Measurements from ENCODE around the gene SLF2. TPM values are rescaled to one million over a fixed set of nuclear protein-coding genes. Genes with fewer than 3 reads are reported as not detected.

Gene SLF2
- total RNA-seq, 2 experiments from 2014 or later: 52.1 to 58.2 TPM

- no peak overlapping the region for H3K4me2 ChIP-seq (ENCODE audit: low read length)
- no peaks in the 10 kb centered on the region for H3K9me3 ChIP-seq (ENCODE audit: low read length)
- TF ChIP-seq, protein P1, sequence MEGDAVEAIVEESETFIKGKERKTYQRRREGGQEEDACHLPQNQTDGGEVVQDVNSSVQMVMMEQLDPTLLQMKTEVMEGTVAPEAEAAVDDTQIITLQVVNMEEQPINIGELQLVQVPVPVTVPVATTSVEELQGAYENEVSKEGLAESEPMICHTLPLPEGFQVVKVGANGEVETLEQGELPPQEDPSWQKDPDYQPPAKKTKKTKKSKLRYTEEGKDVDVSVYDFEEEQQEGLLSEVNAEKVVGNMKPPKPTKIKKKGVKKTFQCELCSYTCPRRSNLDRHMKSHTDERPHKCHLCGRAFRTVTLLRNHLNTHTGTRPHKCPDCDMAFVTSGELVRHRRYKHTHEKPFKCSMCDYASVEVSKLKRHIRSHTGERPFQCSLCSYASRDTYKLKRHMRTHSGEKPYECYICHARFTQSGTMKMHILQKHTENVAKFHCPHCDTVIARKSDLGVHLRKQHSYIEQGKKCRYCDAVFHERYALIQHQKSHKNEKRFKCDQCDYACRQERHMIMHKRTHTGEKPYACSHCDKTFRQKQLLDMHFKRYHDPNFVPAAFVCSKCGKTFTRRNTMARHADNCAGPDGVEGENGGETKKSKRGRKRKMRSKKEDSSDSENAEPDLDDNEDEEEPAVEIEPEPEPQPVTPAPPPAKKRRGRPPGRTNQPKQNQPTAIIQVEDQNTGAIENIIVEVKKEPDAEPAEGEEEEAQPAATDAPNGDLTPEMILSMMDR (conservative IDR thresholded peaks at IDR 0.05; ENCODE audit: low read length): no peak
- no peak for TF ChIP-seq EZH2phosphoT487 (IDR thresholded peaks at IDR 0.05; ENCODE audit: borderline replicate concordance, low read depth, low read length)
- intact Hi-C loops (cut with micrococcal nuclease; ENCODE audit: unreplicated experiment): no loop called here
- H3K4me3 ChIP-seq (ENCODE audit: low read depth, low read length, poor library complexity, severe bottlenecking): no peak overlapping the region
- CTCF ChIA-PET (ENCODE audit: unreplicated experiment): no interaction called here
- no peaks in the 10 kb centered on the region for H3K9me2 ChIP-seq (ENCODE audit: insufficient read depth, low read length)
- H3K27ac ChIP-seq (ENCODE audit: low read depth, low read length, poor library complexity, severe bottlenecking): no peak overlapping the region
- no TSS peak for BruUV-seq (replicated peaks)
- H3K36me3 ChIP-seq (ENCODE audit: insufficient read depth, low read length): peaks cover 50% of the 10 kb centered on the region
- H3K4me1 ChIP-seq (ENCODE audit: insufficient read depth, low read length, poor library complexity, severe bottlenecking): peaks cover 25% of the 10 kb centered on the region
- POLR2A ChIA-PET: no interaction called here
- H3K79me2 ChIP-seq (ENCODE audit: insufficient read depth, low read depth, low read length): peaks cover 3% of the 10 kb centered on the region; the same call in 1 of the 2 replicates
- no peak for DNase-seq (ENCODE audit: low spot score)
- no peaks in the 10 kb centered on the region for H4K20me1 ChIP-seq (ENCODE audit: insufficient read depth, low read length)
- no peak overlapping the region for H2AFZ ChIP-seq (ENCODE audit: low read length)
Measured at GRCh38 chr10:100995181-100995580, 82.4 kb downstream of the SLF2 start.

DNA sequence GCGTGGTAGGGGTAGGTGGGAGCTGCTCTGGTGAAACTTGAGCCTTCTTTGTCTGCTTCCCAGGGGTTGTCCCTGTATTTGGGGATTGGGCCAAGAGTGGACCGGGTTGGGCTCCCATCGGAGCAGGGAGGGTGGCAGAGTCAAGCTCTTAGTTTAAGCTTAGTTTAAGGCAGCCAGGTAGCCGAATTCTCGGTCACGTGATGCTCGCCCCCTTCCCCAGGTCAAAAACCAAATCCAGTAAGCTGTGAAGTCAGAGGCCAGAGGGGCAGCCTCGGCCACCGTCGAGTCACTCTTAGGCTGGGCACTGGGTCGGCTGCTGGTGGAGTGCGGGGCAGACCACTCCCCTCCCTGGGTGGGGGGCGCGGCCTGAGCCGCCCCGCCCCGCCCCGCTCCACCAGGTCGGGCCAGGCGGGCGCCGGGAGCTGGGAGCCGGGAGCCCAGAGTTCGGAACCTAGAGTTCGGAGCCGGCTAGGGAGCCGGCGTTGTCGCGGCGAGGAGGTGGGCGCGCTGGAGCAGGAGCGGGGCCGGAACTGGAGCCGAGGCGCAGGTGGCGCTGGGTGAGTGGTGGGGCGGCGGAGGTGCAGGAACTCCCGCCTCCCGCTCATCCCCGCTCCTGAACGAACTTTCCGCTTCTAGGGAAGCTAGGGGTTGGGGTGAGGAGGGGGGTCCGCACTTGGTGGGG lies 84.1 kb downstream of the SLF2 start:
- Histone ChIP-seq H2AFZ (ENCODE audit: low read length) (peak overlapping the region; percentile 91), H3K9me3 (ENCODE audit: low read length) (no peaks in the 10 kb centered on the region), H3K4me2 (ENCODE audit: low read length) (peak overlapping the region; percentile 99), H3K9me2 (ENCODE audit: insufficient read depth, low read length) (no peaks in the 10 kb centered on the region), H3K4me1 (ENCODE audit: insufficient read depth, low read length, poor library complexity, severe bottlenecking) (peaks cover 25% of the 10 kb centered on the region), H4K20me1 (ENCODE audit: insufficient read depth, low read length) (no peaks in the 10 kb centered on the region), H3K36me3 (ENCODE audit: insufficient read depth, low read length) (peaks cover 35% of the 10 kb centered on the region; the same call in 1 of the 2 replicates), H3K79me2 (ENCODE audit: insufficient read depth, low read depth, low read length) (no peaks in the 10 kb centered on the region), H3K4me3 (ENCODE audit: low read depth, low read length, poor library complexity, severe bottlenecking) (peak overlapping the region; percentile 90), H3K27ac (ENCODE audit: low read depth, low read length, poor library complexity, severe bottlenecking) (peak overlapping the region; percentile 63)
- CTCF ChIA-PET (ENCODE audit: unreplicated experiment): interaction anchor here (0.6 kb wide), 2 partner anchors 19 to 770 kb away, joined by 3 read pairs; no protein-coding TSS in a partner anchor
- peak; percentile 57 for DNase-seq (ENCODE audit: low spot score)
- intact Hi-C loops (cut with micrococcal nuclease; ENCODE audit: unreplicated experiment): loop anchor here (2.0 kb wide), 1 partner anchor 64 kb away; the partner anchor contains the start of gene KAZALD1
- no TSS peak for BruUV-seq (replicated peaks)
- TF ChIP-seq, protein P1 (conservative IDR thresholded peaks at IDR 0.05; ENCODE audit: low read length): no peak
- no peak for TF ChIP-seq EZH2phosphoT487 (IDR thresholded peaks at IDR 0.05; ENCODE audit: borderline replicate concordance, low read depth, low read length)
- POLR2A ChIA-PET: interaction anchor here (0.7 kb wide), 1 partner anchor 9 kb away, joined by 3 read pairs; no protein-coding TSS in a partner anchor
